ENCODE results near the gene PTPRN2. TPM values are rescaled to one million over a fixed set of nuclear protein-coding genes. Genes with fewer than 3 reads are reported as not detected.

The PTPRN2 gene
- total and polyA plus RNA-seq, 9 of the 15 experiments (the other 6 are each of a cell fraction or from before 2014, with no cell fraction given), result not detected

DNA sequence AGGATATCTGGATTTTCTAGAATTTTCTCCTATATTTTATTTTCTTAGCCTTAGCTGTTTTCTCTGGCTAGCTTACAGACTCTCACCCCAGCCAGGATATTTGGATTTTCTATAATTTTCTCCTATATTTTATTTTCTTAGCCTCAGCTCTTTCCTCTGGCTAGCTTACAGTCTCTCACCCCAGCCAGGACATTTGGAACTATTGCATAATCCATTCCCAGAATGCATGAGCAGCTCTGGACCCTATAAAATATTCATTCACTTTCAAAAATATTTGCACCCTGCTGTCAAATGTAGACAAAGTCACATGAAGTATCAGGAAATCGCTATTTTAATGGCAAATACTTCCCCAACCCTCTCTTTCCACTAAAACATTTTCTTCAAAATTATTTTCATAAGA, 952.0 kb downstream of the PTPRN2 start:
- in situ Hi-C loops (cut with MboI) (no loop called here), intact Hi-C loops (cut with micrococcal nuclease) (no loop called here)
- H3K9ac ChIP-seq (ENCODE audit: insufficient read depth in 1 of 2, low read depth in 2 of 2, low read length in 2 of 2), result no peak overlapping the region
- DNase-seq (ENCODE audit: extremely low read depth in 1 of 4, low spot score in 3 of 4), result no peak
- no peaks in the 10 kb centered on the region for H4K20me1 ChIP-seq (replicated peaks; ENCODE audit: control insufficient read depth, insufficient read depth, low read length)
- H2AFZ ChIP-seq (ENCODE audit: low read depth, low read length), result no peak overlapping the region
- H3K4me2 ChIP-seq (ENCODE audit: insufficient read depth, low read length), result no peak overlapping the region
- ATAC-seq, result no peak
- H3K9me1 ChIP-seq (ENCODE audit: control insufficient read depth, insufficient read depth, low read length), result no peaks in the 10 kb centered on the region
- no peaks in the 10 kb centered on the region for H3K79me2 ChIP-seq (ENCODE audit: control insufficient read depth, insufficient read depth, low read length)
- no TSS peak for BruUV-seq (replicated peaks)
- H3K36me3 ChIP-seq (ENCODE audit: control insufficient read depth, insufficient read depth, low read length), result no peaks in the 10 kb centered on the region
- ChIA-PET POLR2A (interaction anchor here (0.7 to 1.3 kb wide), 4 partner anchors 9 to 52 kb away, joined by 3 read pairs; no protein-coding TSS in a partner anchor), CTCF (ENCODE audit: low intra/inter-chr PET ratio) (no interaction called here)
- no peak overlapping the region for H3K4me3 ChIP-seq
- H3K27me3 ChIP-seq (ENCODE audit: control insufficient read depth in 2 of 2, insufficient read depth in 2 of 2, low read length in 2 of 2), result peaks cover 33 to 50% of the 10 kb centered on the region in 2 experiments
- TF ChIP-seq PML (IDR thresholded peaks at IDR 0.05; ENCODE audit: low read length) (no peak), CEBPG (CRISPR knock-in tag; IDR thresholded peaks at IDR 0.05) (no peak), CEBPG (tag; conservative IDR thresholded peaks at IDR 0.05 in 1 of 2, IDR thresholded peaks at IDR 0.05 in 1 of 2) (0 out of 4 replicates have a peak, but pooled peaks of 1 of the 2 experiments have one; percentile 27), SMC3 (conservative IDR thresholded peaks at IDR 0.05; ENCODE audit: insufficient read depth, low read depth, low read length) (no peak), CEBPB (tag; IDR thresholded peaks at IDR 0.05) (peak; percentile 30; the same call in 1 of the 2 replicates)
- H3K27ac ChIP-seq (ENCODE audit: extremely low read depth, low read depth, low read length), result no peak overlapping the region
- no peaks in the 10 kb centered on the region for H3K4me1 ChIP-seq (replicated peaks in 1 of 2; ENCODE audit: control insufficient read depth in 2 of 2, insufficient read depth in 2 of 2, low read length in 2 of 2)
- no peaks in the 10 kb centered on the region for H3K9me3 ChIP-seq (replicated peaks; ENCODE audit: control insufficient read depth, insufficient read depth, low read depth, low read length)
- no peak for FAIRE-seq
- 0% methylated on average over 1 of the region's 1 CpG for WGBS (ENCODE audit: insufficient coverage, low coverage, missing lambda C conversion rate)

DNA sequence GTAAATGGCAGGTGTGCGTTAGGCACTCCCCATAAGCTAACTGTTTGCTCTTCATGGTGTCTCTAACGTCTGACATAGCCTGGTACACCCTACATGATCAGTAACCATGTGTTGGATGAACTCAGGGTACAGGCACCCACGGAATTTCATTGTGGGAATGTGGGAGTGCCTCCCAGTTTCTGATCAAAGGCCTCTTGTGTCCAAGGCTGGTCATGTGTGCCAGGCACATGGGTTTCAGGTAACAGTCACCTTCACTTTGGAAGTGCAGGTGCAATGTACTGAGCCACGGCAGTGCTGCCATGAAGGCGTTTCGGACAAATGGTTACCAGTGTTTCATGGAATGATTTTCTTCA, 952.5 kb downstream of the PTPRN2 start:
- H3K4me3 ChIP-seq, result no peak overlapping the region
- WGBS (ENCODE audit: insufficient coverage, low coverage, missing lambda C conversion rate), result under 1% methylated on average over 6 of the region's 6 CpGs
- H3K9me3 ChIP-seq (replicated peaks; ENCODE audit: control insufficient read depth, insufficient read depth, low read depth, low read length), result no peaks in the 10 kb centered on the region
- H3K9ac ChIP-seq (ENCODE audit: insufficient read depth in 1 of 2, low read depth in 2 of 2, low read length in 2 of 2), result no peak overlapping the region
- DNase-seq (ENCODE audit: extremely low read depth in 1 of 4, low spot score in 3 of 4), result no peak
- FAIRE-seq, result no peak
- intact Hi-C loops (cut with micrococcal nuclease) (no loop called here), in situ Hi-C loops (cut with MboI) (no loop called here)
- no peak overlapping the region for H2AFZ ChIP-seq (ENCODE audit: low read depth, low read length)
- ChIA-PET CTCF (ENCODE audit: low intra/inter-chr PET ratio) (no interaction called here), POLR2A (interaction anchor here (0.7 kb wide), 1 partner anchor 52 kb away, joined by 3 read pairs; no protein-coding TSS in a partner anchor)
- H3K27ac ChIP-seq (ENCODE audit: extremely low read depth, low read depth, low read length), result no peak overlapping the region
- no peak for ATAC-seq
- H3K27me3 ChIP-seq (ENCODE audit: control insufficient read depth in 2 of 2, insufficient read depth in 2 of 2, low read length in 2 of 2), result peaks cover 38 to 56% of the 10 kb centered on the region in 2 experiments
- no peaks in the 10 kb centered on the region for H3K36me3 ChIP-seq (ENCODE audit: control insufficient read depth, insufficient read depth, low read length)
- no peaks in the 10 kb centered on the region for H3K4me1 ChIP-seq (replicated peaks in 1 of 2; ENCODE audit: control insufficient read depth in 2 of 2, insufficient read depth in 2 of 2, low read length in 2 of 2)
- no peaks in the 10 kb centered on the region for H4K20me1 ChIP-seq (replicated peaks; ENCODE audit: control insufficient read depth, insufficient read depth, low read length)
- no peak overlapping the region for H3K4me2 ChIP-seq (ENCODE audit: insufficient read depth, low read length)
- H3K79me2 ChIP-seq (ENCODE audit: control insufficient read depth, insufficient read depth, low read length), result no peaks in the 10 kb centered on the region
- no TSS peak for BruUV-seq (replicated peaks)
- H3K9me1 ChIP-seq (ENCODE audit: control insufficient read depth, insufficient read depth, low read length), result no peaks in the 10 kb centered on the region
- TF ChIP-seq HMG20B (CRISPR knock-in tag; IDR thresholded peaks at IDR 0.05) (no peak), ZNF717 (CRISPR knock-in tag; IDR thresholded peaks at IDR 0.05) (no peak), RERE (CRISPR knock-in tag; IDR thresholded peaks at IDR 0.05; ENCODE audit: borderline replicate concordance) (no peak), SIN3A (IDR thresholded peaks at IDR 0.05; ENCODE audit: borderline replicate concordance in 2 of 2, control insufficient read depth in 1 of 2, low read depth in 2 of 2, low read length in 2 of 2) (no peak)
- TF ChIP-seq, protein P1, sequence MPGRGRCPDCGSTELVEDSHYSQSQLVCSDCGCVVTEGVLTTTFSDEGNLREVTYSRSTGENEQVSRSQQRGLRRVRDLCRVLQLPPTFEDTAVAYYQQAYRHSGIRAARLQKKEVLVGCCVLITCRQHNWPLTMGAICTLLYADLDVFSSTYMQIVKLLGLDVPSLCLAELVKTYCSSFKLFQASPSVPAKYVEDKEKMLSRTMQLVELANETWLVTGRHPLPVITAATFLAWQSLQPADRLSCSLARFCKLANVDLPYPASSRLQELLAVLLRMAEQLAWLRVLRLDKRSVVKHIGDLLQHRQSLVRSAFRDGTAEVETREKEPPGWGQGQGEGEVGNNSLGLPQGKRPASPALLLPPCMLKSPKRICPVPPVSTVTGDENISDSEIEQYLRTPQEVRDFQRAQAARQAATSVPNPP (IDR thresholded peaks at IDR 0.05; ENCODE audit: borderline replicate concordance, insufficient read depth, insufficient read length), result no peak
